ENCODE measurements around the gene TUBGCP3. TPM values are rescaled to one million over a fixed set of nuclear protein-coding genes. Genes with fewer than 3 reads are reported as not detected.

Gene TUBGCP3
- total and polyA plus RNA-seq, 2 experiments from 2014 or later, result 12.8 to 40.2 TPM

DNA sequence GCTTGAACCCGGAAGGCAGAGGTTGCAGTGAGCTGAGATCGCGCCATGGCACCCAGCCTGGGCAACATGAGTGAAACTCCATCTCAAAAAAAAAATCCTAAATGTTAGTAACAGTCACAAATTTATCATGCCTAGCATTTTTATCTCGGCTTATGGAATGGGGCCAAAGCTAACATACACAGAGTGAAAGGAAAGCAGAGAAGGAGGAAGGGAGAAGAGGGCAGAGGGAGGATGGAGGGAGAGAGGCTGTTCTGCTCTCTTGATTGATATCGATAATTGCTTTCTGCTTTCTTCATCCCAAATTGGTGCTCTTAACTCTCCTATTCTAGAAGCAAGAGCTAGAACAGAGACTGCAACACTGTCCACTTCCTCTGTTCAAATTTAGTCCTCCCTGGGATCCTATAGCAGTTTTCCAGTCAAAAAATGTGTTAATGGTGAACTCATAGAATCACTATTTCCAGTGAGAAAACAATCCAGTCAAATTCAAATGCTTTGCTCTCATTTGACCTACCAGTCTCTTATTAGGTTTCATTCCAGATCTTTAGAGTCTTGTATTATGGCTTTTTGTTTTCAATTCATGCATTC is 15.8 kb upstream of the TUBGCP3 start (continued):
- TF ChIP-seq, protein P1, sequence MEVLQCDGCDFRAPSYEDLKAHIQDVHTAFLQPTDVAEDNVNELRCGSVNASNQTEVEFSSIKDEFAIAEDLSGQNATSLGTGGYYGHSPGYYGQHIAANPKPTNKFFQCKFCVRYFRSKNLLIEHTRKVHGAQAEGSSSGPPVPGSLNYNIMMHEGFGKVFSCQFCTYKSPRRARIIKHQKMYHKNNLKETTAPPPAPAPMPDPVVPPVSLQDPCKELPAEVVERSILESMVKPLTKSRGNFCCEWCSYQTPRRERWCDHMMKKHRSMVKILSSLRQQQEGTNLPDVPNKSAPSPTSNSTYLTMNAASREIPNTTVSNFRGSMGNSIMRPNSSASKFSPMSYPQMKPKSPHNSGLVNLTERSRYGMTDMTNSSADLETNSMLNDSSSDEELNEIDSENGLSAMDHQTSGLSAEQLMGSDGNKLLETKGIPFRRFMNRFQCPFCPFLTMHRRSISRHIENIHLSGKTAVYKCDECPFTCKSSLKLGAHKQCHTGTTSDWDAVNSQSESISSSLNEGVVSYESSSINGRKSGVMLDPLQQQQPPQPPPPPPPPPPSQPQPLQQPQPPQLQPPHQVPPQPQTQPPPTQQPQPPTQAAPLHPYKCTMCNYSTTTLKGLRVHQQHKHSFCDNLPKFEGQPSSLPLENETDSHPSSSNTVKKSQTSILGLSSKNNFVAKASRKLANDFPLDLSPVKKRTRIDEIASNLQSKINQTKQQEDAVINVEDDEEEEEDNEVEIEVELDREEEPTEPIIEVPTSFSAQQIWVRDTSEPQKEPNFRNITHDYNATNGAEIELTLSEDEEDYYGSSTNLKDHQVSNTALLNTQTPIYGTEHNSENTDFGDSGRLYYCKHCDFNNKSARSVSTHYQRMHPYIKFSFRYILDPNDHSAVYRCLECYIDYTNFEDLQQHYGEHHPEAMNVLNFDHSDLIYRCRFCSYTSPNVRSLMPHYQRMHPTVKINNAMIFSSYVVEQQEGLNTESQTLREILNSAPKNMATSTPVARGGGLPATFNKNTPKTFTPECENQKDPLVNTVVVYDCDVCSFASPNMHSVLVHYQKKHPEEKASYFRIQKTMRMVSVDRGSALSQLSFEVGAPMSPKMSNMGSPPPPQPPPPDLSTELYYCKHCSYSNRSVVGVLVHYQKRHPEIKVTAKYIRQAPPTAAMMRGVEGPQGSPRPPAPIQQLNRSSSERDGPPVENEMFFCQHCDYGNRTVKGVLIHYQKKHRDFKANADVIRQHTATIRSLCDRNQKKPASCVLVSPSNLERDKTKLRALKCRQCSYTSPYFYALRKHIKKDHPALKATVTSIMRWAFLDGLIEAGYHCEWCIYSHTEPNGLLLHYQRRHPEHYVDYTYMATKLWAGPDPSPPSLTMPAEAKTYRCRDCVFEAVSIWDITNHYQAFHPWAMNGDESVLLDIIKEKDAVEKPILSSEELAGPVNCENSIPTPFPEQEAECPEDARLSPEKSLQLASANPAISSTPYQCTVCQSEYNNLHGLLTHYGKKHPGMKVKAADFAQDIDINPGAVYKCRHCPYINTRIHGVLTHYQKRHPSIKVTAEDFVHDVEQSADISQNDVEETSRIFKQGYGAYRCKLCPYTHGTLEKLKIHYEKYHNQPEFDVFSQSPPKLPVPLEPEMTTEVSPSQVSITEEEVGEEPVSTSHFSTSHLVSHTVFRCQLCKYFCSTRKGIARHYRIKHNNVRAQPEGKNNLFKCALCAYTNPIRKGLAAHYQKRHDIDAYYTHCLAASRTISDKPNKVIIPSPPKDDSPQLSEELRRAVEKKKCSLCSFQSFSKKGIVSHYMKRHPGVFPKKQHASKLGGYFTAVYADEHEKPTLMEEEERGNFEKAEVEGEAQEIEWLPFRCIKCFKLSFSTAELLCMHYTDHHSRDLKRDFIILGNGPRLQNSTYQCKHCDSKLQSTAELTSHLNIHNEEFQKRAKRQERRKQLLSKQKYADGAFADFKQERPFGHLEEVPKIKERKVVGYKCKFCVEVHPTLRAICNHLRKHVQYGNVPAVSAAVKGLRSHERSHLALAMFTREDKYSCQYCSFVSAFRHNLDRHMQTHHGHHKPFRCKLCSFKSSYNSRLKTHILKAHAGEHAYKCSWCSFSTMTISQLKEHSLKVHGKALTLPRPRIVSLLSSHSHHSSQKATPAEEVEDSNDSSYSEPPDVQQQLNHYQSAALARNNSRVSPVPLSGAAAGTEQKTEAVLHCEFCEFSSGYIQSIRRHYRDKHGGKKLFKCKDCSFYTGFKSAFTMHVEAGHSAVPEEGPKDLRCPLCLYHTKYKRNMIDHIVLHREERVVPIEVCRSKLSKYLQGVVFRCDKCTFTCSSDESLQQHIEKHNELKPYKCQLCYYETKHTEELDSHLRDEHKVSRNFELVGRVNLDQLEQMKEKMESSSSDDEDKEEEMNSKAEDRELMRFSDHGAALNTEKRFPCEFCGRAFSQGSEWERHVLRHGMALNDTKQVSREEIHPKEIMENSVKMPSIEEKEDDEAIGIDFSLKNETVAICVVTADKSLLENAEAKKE (CRISPR knock-in tag; IDR thresholded peaks at IDR 0.05), result no peak

DNA sequence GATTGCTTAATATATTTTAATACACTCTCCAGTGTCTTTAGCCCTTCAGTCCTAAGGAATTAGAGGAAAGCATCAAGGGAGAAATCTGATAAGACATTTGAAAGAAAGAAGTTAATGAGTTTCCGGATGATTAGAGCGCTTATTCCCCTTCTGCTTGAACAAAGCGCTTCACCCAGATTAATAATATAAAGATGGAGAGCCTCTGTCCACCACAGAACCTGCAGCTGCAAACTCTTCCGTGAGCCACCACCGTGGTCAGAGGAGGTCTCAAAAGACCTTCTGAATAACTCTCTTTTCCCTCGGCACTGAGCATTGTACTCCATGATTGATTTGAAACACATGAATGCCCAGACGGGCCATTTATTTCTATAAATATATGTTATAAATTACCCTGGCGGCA is 14.2 kb upstream of the TUBGCP3 start:
- no peak overlapping the region for H3K4me3 ChIP-seq
- no peak for DNase-seq (ENCODE audit: low spot score)

More for the DNA sequence above, 14.2 kb upstream of the TUBGCP3 start:
- Histone ChIP-seq H4K20me1 (replicated peaks; ENCODE audit: insufficient read depth) (no peaks in the 10 kb centered on the region), H2AFZ (no peak overlapping the region), H3K9me2 (ENCODE audit: insufficient read depth) (no peaks in the 10 kb centered on the region), H3K4me2 (no peak overlapping the region), H3F3A (replicated peaks; ENCODE audit: low read depth) (no peaks in the 10 kb centered on the region), H3K27ac (ENCODE audit: low read depth) (no peak overlapping the region), H3K36me3 (ENCODE audit: insufficient read depth) (no peaks in the 10 kb centered on the region), H3K27me3 (ENCODE audit: insufficient read depth) (peaks cover 3% of the 10 kb centered on the region; the same call in 1 of the 2 replicates), H3K4me1 (ENCODE audit: insufficient read depth) (no peaks in the 10 kb centered on the region), H3K79me2 (replicated peaks; ENCODE audit: insufficient read depth) (no peaks in the 10 kb centered on the region)
- no peaks in the 10 kb centered on the region for H3K9me3 Mint-ChIP-seq
- no peak overlapping the region for H3K4me3 Mint-ChIP-seq
- no peaks in the 10 kb centered on the region for H3K36me3 Mint-ChIP-seq (ENCODE audit: low read depth)
- peaks cover 7% of the 10 kb centered on the region; the same call in 1 of the 3 replicates for H3K4me1 Mint-ChIP-seq
- no peak overlapping the region for H3K27ac Mint-ChIP-seq
- TF ChIP-seq, protein P1 (CRISPR knock-in tag; IDR thresholded peaks at IDR 0.05), result no peak
- TF ChIP-seq JUNB (IDR thresholded peaks at IDR 0.05; ENCODE audit: unreplicated experiment), result no peak
- no peak for TF ChIP-seq STAT1 (IDR thresholded peaks at IDR 0.05; ENCODE audit: unreplicated experiment)
- no peak for TF ChIP-seq ZNF331 (CRISPR knock-in tag; IDR thresholded peaks at IDR 0.05; ENCODE audit: low read depth)
- ATAC-seq, result no peak
- peaks cover 1% of the 10 kb centered on the region for H3K27me3 Mint-ChIP-seq (ENCODE audit: insufficient read depth, low read depth, poor library complexity)
